GM21619 (cell line): ENCODE data around the gene NOTCH3.

Source experiments
- ATAC-seq: cut with Tn5 transposase; IDR thresholded peaks from one replicate; pipeline ENCODE4 v1.9.1; 2021; ENCODE audit not compliant: unreplicated experiment

Gene NOTCH3

DNA sequence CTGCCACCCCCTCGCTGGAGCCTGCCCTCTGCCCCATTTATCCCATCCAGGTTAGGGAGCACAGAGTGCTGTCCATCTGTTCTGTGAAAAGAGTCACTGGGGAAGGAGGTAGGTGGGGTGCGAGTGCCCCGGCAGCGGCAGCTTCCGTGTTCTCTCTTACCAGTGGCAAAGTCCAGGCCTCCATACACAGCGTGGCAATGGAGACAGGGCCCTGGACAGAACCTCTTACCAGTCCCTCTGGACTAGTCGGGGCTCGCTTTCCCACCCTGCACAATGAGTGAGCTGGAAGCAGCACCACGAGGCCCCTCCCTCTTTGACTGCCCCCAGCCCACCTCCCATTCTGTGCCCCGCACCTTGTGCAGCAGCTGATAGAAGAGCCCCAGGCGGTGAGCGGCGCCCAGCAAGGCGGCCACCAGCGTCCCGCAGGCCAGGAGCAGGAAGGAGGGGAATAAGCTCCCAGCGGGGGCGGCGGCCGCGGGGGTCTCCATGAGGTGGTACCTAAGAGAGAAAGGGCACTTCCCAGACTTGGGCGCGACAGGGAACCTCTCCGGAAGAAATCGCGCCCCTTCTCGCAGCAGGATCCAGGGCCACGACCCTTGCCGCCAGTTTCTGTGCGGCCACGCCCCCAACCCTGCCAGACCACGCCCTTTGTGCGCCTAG is 76.1 kb downstream of the NOTCH3 start:
- ATAC-seq: peak; percentile 7

DNA sequence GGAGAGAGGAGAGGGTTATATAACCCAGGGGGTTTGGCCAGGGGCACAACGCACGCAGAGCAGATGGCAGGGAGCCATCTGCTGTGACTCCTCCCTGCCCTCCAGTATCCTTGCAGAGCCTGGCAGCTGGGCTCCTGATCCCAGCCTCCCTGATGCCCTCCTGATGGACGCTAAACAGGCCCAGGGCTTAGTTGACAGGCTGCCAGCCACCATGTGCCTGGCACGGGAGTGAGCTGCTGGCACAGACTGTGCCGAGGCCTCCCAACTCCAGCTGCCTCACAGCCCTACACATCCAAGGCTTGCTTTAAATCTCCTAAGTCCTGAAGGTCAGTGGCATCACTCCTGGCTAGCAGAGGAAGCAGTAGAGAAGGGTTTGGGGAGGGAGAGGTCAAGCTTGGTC is 76.9 kb downstream of the NOTCH3 start:
- ATAC-seq: no peak

DNA sequence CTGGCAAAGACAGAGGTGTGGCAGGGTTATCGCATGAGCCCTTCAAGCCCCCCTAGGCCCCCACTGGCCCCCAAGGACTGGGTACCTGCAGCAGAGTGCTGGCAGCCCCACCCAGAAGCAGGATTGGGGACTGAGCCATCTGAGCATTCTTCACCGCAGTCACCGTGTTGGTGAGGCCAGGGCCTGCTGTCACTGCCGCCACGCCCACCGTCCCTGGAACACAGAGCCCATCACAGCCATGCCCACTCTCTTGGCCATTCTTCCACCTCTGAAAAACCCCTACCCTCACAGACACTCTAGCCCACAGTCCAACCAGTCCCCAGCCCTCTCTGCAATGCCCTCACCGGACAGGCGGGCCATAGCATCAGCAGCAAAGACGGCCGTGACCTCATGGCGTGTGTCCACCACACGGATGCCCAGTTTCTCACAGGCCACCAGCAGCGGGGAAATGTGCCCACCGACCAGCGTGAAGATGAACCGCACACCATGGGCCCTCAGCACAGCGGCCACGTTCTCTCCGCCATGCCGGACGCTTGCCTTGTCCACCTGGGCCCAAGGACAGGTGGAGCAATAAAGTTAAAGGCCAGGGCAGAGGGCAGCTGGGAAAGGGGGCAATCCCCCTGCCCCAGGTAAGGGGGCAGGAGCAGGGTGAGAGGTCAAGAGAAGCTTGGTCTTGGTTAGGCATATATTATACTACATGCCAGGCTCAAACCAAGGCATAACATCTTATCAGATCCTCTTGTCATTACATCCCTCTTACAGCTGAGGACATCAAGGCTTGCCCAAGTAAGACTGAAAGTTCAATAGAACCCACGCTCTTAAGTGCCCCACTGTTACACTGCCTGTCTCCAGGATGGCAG is 77.5 kb downstream of the NOTCH3 start:
- ATAC-seq: no peak

DNA sequence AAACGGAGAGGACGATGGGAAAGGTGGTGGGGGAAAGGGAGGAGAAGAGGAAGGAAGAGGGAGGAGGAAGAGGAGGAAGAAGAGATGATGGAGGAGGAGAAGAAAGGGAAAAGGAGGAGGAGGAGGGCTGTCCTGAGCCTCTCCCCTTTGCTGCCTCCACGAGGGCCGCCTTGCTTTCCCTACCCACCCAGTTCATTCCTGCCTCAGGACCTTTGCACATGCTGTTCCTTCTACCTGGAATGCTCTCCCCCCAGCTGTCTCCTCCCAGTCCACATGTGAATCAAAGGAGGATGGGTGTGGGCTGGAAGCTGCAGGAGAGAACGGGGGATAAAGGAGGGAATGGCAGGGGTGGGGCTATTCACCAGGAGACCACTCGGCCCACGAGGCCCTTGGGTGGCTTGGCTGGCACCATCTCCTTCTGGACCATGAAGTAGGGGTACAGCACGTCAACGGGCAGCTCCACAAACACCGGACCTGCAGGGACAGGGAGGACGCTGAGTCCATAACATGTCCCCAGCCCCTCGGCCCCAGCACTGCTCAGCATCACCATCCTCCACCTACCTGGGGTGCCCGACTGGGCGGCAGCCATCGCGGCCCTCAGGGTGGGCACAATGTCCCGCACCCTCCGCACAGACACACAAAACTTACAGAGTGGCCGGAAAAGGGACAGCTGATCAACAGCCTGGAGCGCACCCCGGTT is 78.3 kb downstream of the NOTCH3 start:
- ATAC-seq: no peak

DNA sequence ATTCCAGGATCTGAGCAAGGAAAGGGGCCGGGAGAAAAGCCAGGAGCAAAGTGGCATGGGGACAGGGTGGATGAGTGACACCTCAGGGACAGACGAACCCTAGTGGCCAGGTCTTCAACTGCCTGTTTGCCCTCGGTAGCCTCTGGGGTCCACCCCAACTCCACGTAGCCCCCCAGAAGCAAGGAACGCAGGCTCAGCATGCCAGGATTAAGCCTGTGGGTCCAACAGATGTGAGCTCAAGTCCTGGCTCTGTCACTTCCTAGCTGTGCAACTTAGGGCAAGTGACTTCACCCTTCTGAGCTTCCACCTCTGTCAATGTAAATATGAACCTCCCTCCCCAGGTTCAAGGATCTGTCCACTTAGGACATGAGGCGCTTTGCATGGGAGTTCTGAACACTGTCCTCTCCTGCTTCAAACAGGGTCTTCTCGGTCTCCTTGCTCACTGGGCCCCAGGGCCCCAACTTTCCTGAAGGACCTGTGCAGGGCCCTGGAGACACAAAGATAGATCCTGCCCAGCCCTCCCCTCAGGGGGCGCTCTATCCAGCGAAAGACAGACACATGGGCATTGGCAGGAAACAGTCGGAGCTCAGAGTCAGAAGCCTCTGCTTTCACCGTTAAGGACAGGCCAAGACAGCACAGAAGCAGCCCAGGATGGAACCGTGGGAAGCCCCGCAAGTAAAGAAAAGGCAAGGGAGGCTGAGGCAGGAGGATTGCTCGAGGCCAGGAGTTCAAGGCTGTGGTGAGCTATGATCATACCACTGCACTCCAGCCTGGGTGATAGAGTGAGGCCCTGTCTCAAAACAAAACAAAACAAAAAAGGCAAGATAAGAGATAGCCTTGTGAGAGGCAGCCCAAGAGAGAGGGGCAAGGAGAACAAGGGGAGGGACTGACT is 80.4 kb downstream of the NOTCH3 start:
- no peak for ATAC-seq

DNA sequence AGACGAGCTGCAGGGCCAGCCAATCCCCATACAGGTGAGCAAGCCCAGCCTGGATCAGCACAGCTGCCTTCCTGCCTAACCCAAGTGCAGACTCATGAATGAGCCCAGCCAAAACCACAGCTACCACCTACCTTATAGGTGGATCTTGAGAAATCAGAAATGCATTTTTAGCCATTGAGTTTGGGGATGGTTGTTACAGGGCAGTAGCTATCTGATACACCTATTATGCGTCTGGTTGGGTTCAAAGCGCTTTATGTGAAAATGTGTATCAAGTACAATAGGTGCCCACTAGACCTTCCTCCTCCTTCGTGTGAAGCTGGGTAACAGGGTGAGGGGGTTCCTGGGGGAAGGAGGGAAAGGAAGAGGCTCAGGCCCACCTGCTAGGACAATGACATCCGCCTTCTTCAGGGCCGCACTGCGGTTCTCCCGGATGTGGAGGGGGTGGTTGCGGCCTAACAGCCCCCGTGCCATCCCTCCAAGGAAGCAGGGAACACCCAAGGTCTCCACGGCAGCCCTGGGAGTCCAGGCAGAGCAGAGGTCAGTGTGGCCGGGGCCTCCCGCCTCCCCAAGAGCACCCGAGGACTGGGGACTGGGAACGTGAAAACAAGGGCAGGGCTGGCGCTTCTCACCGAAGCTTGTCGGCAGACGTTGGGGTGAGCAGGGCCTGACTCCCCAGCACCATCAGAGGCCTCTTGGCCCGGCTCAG is 81.9 kb downstream of the NOTCH3 start:
- no peak for ATAC-seq

DNA sequence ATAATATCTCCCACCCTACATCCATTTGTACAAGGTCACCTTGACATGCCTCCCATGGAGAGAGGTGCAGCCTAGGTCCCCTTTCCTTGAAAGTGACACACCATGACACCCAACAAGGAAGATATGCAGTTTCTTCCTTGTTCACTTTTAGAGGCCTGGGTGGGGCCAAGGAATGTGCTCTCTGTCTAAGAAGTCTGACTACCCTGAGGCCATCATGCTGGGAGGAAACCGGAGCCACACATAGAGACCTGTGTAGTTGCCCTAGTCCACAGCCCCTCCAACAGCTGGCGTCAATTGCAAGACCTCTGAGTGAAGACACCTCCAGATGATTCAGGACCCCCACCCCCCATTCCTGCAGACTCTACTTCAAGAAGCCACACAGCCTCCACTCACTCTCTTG is 82.5 kb downstream of the NOTCH3 start:
- ATAC-seq: no peak

DNA sequence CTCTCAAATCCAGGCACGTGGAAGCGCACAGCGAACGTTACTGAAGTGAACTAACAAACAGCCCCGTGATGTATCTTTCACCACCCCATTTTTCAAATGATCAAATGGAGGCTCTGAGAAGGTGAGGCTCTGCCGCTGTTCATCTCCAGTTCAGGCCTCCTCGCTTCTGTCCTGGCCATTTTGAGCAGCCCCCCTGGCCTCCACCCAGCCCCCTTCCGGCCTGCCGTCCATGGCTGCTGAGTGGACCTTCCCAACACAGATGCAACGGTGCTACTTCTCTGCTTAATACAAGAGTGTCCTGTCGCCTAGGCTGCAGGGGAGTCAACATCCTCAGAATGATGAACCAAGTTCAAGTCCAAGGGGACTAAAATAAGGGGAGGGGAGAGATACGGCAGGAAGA is 83.9 kb downstream of the NOTCH3 start:
- no peak for ATAC-seq

DNA sequence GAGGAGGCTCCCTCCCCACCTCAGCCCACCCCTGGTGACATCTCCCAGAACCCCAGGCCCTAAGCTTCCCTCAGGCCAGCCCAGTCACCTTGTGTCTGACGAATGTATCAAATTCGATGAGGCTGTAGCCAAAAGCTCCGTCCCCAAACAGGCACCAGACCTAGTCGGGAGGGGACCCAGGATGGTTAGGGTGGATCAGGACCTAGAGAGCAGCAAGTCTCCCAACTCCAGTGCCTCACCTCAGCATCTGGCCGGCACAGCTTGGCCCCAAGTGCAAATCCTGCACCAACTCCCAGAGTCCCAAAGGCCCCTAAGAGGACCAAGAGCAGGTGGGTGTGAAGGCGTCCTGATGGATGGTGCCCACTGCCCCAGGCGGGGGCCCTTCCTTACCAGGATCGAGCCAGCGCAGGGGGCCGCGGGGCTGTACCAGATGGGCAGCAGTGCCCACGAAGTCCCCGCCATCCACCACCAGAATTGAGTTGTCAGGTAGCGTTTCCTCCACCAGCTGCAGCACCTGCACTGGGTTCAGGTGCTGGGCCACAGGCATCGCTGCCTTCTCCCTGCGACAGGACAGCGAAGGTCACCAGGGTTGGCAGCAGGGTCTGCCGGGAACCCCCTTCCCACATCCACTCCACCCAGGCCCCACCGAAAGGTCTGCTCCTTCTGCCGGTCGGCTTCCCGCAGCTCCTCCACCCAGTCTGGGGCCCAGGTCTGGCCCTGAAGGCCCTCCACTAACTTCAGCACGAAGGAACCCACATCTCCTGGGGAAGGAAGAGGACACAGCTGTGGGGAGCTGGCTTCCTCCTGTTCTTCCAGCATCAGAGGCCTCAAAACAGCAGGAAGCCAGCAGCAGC is 84.8 kb downstream of the NOTCH3 start:
- no peak for ATAC-seq

DNA sequence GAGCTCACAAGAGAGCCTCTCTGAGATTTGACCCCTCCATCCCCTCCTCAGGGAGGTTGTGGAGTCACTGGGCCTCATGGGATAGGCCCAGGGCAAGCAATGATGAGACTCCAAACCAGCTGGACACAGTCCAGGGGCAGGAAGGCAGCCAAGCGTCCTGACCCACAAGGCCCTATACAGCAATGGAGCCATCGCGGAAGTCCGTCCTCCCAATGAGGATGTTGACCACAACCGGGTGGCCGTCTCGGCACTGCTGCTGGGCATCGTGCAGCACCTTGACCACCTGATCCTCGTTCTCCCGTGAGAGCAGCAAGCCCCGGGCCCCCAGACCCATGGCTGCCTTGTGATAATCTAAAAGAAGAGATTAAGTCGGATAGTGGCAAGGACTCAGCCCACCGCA is 85.7 kb downstream of the NOTCH3 start:
- ATAC-seq: no peak

DNA sequence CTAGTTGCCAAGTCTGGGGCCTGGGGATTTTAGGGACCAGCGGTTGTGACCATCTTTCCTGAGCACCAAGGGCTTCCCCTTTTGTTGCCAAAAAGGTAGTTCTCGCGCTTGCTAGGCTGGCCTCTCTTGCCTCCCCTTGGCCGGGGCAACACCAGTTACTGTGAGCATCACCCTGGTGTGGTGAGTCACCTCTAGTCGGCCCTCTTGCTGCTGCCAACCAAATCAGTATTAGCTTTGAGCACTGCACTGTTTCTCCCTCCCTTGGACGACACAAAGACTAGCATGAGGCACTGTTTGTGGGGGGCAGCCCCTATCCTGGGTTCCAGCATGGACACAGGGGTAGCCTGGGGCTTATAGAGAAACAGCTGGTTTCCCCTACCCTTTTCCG is 86.6 kb downstream of the NOTCH3 start:
- no peak for ATAC-seq

DNA sequence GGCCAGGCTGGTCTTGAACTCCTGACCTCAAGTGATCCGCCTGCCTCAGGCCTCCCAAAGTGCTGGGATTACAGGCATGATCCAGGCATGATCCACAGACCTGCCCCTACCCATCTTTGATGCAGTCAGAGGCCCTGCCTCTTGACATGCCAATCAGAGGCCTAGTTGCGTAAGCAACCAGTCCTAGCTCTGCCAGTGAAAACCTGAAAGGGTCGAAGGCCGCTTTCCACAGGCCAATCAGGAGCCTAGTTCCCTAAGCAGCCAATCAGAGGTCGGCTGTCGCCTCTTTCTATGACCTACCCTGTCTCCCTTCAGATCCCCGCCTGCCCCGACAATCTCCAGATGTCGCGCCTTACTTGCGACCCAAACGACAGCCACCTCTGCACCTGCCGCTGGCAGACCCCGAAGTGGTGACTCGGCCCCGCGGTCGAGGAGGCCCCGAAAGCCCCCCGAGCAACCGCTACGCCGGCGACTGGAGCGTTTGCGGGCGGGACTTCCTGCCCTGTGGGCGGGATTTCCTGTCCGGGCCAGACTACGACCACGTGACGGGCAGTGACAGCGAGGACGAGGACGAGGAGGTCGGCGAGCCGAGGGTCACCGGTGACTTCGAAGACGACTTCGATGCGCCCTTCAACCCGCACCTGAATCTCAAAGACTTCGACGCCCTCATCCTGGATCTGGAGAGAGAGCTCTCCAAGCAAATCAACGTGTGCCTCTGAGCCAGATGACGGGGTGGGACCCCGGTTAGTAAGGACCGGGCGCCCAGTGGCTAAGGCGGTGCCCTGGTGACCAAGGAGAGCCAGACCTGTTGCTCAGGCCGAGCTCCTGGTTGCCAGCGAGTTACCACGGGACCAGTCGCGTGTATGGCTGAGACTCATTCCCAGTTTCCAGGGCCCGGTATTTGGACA is 87.3 kb downstream of the NOTCH3 start:
- no peak for ATAC-seq

DNA sequence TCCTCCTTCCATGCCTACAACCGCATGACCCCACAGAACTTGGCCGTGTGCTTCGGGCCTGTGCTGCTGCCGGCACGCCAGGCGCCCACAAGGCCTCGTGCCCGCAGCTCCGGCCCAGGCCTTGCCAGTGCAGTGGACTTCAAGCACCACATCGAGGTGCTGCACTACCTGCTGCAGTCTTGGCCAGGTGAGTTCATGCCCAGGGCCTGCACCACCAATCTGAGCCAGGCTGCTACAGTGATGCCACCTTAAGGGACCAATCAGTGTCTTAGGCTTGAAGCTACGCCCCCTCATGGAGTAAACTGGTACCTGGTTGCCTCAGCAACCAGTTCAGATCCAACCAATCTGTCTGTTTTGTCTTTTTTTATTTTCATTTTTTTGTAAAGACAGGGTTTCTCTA is 88.4 kb downstream of the NOTCH3 start:
- no peak for ATAC-seq

DNA sequence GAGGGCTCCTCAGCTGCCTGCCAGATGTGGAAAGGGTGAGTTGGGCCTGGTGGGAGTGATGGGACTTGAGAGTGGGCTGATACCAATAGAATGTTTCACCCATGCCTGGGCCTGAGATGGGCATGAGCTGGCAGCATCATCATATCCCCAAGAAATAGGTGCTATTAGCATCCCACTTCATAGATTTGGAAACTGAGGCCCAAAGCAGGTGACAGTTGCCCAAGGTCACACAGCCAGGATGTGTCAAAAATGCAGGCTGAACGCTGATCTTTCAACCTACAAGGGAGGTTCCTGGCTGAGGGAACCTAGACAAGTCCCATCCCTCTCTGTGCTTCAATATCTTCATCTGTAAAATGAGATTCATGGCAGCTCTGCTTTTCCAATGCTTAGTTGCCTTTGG is 89.0 kb downstream of the NOTCH3 start:
- ATAC-seq: no peak

DNA sequence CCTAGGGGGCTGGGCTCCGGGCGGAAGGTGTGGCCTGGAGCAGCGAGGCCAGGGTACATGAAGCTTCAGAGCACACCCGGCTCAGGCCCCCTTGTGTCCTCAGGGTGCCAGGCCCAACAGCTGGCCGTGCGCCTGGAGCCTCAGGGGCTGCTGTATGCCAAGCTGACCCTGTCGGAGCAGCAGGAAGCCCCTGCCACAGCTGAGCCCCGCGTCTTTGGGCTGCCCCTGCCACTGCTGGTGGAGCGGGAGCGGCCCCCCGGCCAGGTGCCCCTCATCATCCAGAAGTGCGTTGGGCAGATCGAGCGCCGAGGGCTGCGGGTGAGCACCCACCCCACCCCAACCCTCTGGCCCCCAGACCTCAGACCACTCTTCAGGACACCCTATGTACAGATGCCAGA is 90.4 kb downstream of the NOTCH3 start:
- no peak for ATAC-seq

DNA sequence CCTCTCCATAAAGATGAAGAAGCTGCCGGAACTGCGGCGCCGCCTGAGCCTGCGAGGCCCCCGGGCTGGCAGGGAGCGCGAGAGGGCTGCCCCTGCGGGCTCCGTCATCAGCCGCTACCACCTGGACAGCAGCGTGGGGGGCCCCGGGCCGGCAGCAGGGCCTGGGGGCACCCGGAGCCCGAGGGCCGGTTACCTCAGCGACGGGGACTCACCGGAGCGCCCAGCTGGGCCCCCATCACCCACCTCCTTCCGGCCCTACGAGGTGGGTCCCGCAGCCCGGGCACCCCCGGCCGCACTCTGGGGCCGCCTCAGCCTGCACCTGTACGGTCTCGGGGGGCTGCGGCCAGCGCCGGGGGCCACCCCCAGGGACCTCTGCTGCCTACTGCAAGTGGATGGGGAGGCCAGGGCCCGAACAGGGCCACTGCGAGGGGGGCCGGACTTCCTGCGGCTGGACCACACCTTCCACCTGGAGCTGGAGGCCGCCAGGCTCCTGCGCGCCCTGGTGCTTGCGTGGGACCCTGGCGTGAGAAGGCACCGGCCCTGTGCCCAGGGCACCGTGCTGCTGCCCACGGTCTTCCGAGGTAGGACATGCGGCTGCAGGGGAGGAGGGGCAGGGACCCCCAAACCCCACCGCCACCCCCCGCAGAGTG is 90.9 kb downstream of the NOTCH3 start:
- no peak for ATAC-seq
